ENCODE data around the gene ADPRHL1. TPM values are rescaled to one million over a fixed set of nuclear protein-coding genes. Genes with fewer than 3 reads are reported as not detected.

The ADPRHL1 gene
- total RNA-seq, 4 donors from 2014 or later, result 2.5 to 8.6 (median 5.5) TPM

- no peaks in the 10 kb centered on the region for H3K36me3 ChIP-seq
- H3K27me3 ChIP-seq, result peaks cover 4% of the 10 kb centered on the region
- peak in 1 of 2 donors; percentile 71 for DNase-seq (ENCODE audit: low spot score in 2 of 2)
- TF ChIP-seq POLR2AphosphoS5 (IDR thresholded peaks at IDR 0.05) (no peak), EP300 (IDR thresholded peaks at IDR 0.05) (no peak), POLR2A (IDR thresholded peaks at IDR 0.05) (no peak), CTCF (IDR thresholded peaks at IDR 0.05) (no peak)
- H3K4me3 ChIP-seq, result no peak overlapping the region
- H3K27ac ChIP-seq, result no peak overlapping the region
- WGBS, result 82% methylated on average over 4 of the region's 9 CpGs
- H3K9me3 ChIP-seq, result no peaks in the 10 kb centered on the region
- H3K4me1 ChIP-seq, result peaks cover 26% of the 10 kb centered on the region
These were observed 87.2 kb downstream of the ADPRHL1 start for GRCh38 chr13:113365971-113366588.

DNA sequence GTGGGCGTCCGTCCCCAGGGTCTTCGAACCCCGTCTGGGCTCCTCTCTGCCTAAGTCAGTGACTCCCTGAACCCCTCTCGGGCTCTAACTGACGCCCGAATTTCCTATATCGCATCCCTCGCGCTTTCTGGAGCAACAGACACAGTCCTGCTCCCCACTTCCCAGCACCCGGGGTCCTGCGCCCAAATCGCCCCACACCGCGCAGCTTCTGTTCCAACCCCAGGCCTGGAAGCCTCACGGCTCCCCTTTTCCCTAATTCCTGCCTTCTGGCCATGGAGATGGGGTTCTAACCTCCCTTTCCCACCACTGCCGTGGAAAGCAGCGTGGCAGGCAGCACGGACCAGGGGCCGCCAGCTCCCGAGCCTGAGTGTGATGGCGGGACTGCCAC is 87.7 kb downstream of the ADPRHL1 start:
- 95% methylated on average over 22 of the region's 22 CpGs for WGBS
- no peak overlapping the region for H3K27ac ChIP-seq
- H3K4me1 ChIP-seq, result peaks cover 26% of the 10 kb centered on the region
- TF ChIP-seq POLR2A (IDR thresholded peaks at IDR 0.05) (no peak), POLR2AphosphoS5 (IDR thresholded peaks at IDR 0.05) (no peak), CTCF (IDR thresholded peaks at IDR 0.05) (no peak), EP300 (IDR thresholded peaks at IDR 0.05) (no peak)
- peaks cover 4% of the 10 kb centered on the region for H3K27me3 ChIP-seq
- H3K4me3 ChIP-seq, result no peak overlapping the region
- no peak for DNase-seq (ENCODE audit: low spot score in 2 of 2)
- no peaks in the 10 kb centered on the region for H3K9me3 ChIP-seq
- H3K36me3 ChIP-seq, result no peaks in the 10 kb centered on the region

DNA sequence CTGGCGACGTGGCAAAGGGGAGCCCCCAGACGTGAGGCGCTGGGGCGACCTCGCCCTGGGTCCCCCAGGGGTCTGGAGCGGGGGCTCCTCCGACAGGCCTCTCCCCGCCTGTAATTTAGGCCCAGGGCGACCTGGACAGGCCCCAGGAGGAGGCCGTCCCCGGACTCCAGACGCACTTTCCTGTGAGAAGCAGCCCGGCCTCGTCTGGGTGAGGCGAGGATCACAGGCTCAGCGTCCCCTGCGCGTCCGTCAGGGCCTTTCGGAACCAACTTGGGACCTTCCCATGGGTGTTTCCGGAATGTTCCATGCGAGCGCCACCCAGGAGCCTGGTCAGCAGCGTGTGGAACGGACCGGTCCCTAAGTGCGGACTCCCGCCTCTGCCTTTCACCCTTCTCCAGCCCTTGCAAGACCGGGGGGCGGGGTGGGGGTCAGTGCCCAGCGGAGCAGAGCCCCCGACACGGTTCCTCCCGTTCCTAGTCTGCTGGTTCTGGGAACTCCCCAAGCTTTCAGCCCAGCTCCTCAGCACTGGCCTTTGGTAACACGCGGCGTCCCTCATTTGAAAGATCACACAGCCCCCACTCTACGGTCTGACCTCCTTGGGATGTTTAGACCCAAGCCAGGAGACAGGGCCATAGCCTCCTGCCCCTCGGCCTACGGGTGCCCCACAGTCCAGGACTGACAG is 88.2 kb downstream of the ADPRHL1 start:
- WGBS, result 87% methylated on average over 15 of the region's 41 CpGs

DNA sequence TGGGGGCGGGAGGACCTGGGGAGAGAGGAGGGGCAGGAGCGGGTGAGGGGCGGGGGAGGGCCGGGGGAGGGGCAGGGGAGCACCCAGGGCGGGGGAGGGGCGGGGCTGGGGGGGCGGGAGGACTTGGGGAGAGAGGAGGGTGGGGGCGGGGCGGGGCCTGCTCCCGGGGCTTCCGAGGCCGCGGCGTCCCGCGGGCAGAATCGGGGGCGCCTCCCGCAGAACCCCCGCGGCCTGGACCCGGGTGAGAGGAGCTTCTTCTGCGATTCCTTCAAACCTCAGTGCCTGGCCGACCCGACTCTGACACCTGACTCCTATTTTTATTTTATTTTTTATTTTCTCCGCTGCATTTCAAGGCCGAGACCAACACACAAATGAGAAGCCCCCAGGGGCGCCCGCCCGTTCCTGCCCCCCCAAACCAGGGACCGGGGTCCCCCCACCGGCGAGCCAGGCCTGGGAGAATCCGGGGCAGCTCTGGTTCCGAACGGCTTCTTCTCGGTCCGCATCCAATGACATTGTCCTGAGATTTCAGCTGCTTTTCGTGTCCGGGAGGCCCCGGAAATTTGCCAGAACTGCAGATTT is 88.9 kb downstream of the ADPRHL1 start:
- peak overlapping the region; percentile 88 for H3K27ac ChIP-seq
- H3K4me3 ChIP-seq, result peak overlapping the region; percentile 84
- peak in 1 of 2 donors; percentile 60 for DNase-seq (ENCODE audit: low spot score in 2 of 2)
- H3K36me3 ChIP-seq, result no peaks in the 10 kb centered on the region
- 5% methylated on average over 17 of the region's 41 CpGs for WGBS
- peaks cover 26% of the 10 kb centered on the region for H3K4me1 ChIP-seq
- peaks cover 4% of the 10 kb centered on the region for H3K27me3 ChIP-seq
- no peak for TF ChIP-seq POLR2AphosphoS5 (IDR thresholded peaks at IDR 0.05)
- no peak for TF ChIP-seq POLR2A (IDR thresholded peaks at IDR 0.05)
- no peak for TF ChIP-seq EP300 (IDR thresholded peaks at IDR 0.05)
- no peak for TF ChIP-seq CTCF (IDR thresholded peaks at IDR 0.05)
- no peaks in the 10 kb centered on the region for H3K9me3 ChIP-seq

More for the DNA sequence above, 88.2 kb downstream of the ADPRHL1 start:
- Histone ChIP-seq H3K4me1 (peaks cover 26% of the 10 kb centered on the region), H3K36me3 (no peaks in the 10 kb centered on the region), H3K27ac (peak overlapping the region; percentile 88), H3K9me3 (no peaks in the 10 kb centered on the region), H3K4me3 (peak overlapping the region; percentile 84), H3K27me3 (peaks cover 4% of the 10 kb centered on the region)
- TF ChIP-seq CTCF (IDR thresholded peaks at IDR 0.05) (no peak), POLR2A (IDR thresholded peaks at IDR 0.05) (no peak), EP300 (IDR thresholded peaks at IDR 0.05) (no peak), POLR2AphosphoS5 (IDR thresholded peaks at IDR 0.05) (no peak)
- DNase-seq (ENCODE audit: low spot score in 2 of 2), result peak in 1 of 2 donors; percentile 84

GRCh38 chr13:113361406-113361805 is 91.9 kb downstream of the ADPRHL1 start:
- H3K9me3 ChIP-seq, result no peaks in the 10 kb centered on the region
- DNase-seq (ENCODE audit: low spot score in 2 of 2), result peak in 1 of 2 donors; percentile 40
- H3K27me3 ChIP-seq, result peaks cover 4% of the 10 kb centered on the region
- H3K27ac ChIP-seq, result no peak overlapping the region
- peaks cover 26% of the 10 kb centered on the region for H3K4me1 ChIP-seq
- no peaks in the 10 kb centered on the region for H3K36me3 ChIP-seq
- no peak for TF ChIP-seq EP300 (IDR thresholded peaks at IDR 0.05)
- TF ChIP-seq POLR2A (IDR thresholded peaks at IDR 0.05), result no peak
- no peak for TF ChIP-seq CTCF (IDR thresholded peaks at IDR 0.05)
- TF ChIP-seq POLR2AphosphoS5 (IDR thresholded peaks at IDR 0.05), result no peak
- no peak overlapping the region for H3K4me3 ChIP-seq
- WGBS, result 70% methylated on average over 7 of the region's 7 CpGs
